Gastroesophageal sphincter (tissue), 4 donors: Measurements from ENCODE around the gene SLC35F1. TPM values are rescaled to one million over a fixed set of nuclear protein-coding genes. Genes with fewer than 3 reads are reported as not detected.

Source experiments
- ATAC-seq: fragments of 150-250 bp; one replicate; pipeline ENCODE4 v1.9.1; 2016; ENCODE audit warnings: mild to moderate bottlenecking, moderate library complexity
- H3K27ac ChIP-seq, 4 donors: fragments of 200-600 bp; sonication (generic) in 3 of 4; 1 replicate in 3 of 4; 2 replicates in 1 of 4; pipeline ENCODE4 v1.5.1; 2016 to 2019
- H3K27me3 ChIP-seq: fragments of 200-600 bp; sonication (generic); one replicate; pipeline ENCODE4 v1.5.1; 2019
- H3K36me3 ChIP-seq, 2 donors: fragments of 200-600 bp; sonication (generic); one replicate each; pipeline ENCODE4 v1.5.1; 2019; ENCODE audit warnings: control low read depth in 1 of 2
- H3K4me1 ChIP-seq, 3 donors: fragments of 200-600 bp; sonication (generic); 1 replicate in 2 of 3; 2 replicates in 1 of 3; pipeline ENCODE4 v1.5.1; 2016 to 2019; ENCODE audit warnings: control low read depth in 2 of 3
- H3K4me3 ChIP-seq, 2 donors: fragments of 200-600 bp; sonication (generic); one replicate each; pipeline ENCODE4 v1.5.1; 2019; ENCODE audit warnings: mild to moderate bottlenecking in 1 of 2, moderate library complexity in 1 of 2
- H3K9me3 ChIP-seq, 3 donors: fragments of 200-600 bp; sonication (generic); one replicate each; pipeline ENCODE4 v1.5.1; 2017 to 2019; ENCODE audit warnings: control low read depth in 2 of 3
- EP300 ChIP-seq: sonication (generic); formaldehyde crosslinking; IDR thresholded peaks from one replicate; pipeline ENCODE4 v1.6.1; 2017; ENCODE audit warnings: antibody characterized with exemption, mild to moderate bottlenecking
- POLR2A ChIP-seq, 2 donors: fragments of 450-650 bp; IDR thresholded peaks; one replicate each; pipeline ENCODE4 v1.6.1; 2017; ENCODE audit warnings: antibody characterized with exemption in 2 of 2, mild to moderate bottlenecking in 2 of 2, moderate library complexity in 1 of 2
- POLR2AphosphoS5 ChIP-seq: sonication (generic); formaldehyde crosslinking; IDR thresholded peaks from one replicate; pipeline ENCODE4 v1.6.1; 2017; ENCODE audit warnings: antibody characterized with exemption
- WGBS, 2 donors: methylation state at CpG; one replicate each; pipeline ENCODE4 v1.1.5; 2018; ENCODE audit warnings: low coverage in 1 of 2; 5-methylcytosine and 5-hydroxymethylcytosine counted together
- total RNA-seq, 4 donors: library from RNA; depleted of rRNA; stranded (reverse); fragments of >200 nt; gene quantifications; one replicate each; pipeline ENCODE4 v1.1.0, GENCODE V29; 2016
- TF ChIP-seq, protein P1 (sequence below), 4 experiments: fragments of 200-600 bp in 2 of 4; fragments of 450-650 bp in 2 of 4; sonication (generic) in 1 of 4; IDR thresholded peaks; one replicate each; pipeline ENCODE4 v1.5.1; 2017 to 2019; ENCODE audit warnings: antibody characterized with exemption in 4 of 4, mild to moderate bottlenecking in 2 of 4, moderate library complexity in 2 of 4

The SLC35F1 gene
- total RNA-seq, 4 donors from 2014 or later: 4.3 to 7.4 (median 5.9) TPM

- no peak for TF ChIP-seq POLR2AphosphoS5
- TF ChIP-seq, protein P1, sequence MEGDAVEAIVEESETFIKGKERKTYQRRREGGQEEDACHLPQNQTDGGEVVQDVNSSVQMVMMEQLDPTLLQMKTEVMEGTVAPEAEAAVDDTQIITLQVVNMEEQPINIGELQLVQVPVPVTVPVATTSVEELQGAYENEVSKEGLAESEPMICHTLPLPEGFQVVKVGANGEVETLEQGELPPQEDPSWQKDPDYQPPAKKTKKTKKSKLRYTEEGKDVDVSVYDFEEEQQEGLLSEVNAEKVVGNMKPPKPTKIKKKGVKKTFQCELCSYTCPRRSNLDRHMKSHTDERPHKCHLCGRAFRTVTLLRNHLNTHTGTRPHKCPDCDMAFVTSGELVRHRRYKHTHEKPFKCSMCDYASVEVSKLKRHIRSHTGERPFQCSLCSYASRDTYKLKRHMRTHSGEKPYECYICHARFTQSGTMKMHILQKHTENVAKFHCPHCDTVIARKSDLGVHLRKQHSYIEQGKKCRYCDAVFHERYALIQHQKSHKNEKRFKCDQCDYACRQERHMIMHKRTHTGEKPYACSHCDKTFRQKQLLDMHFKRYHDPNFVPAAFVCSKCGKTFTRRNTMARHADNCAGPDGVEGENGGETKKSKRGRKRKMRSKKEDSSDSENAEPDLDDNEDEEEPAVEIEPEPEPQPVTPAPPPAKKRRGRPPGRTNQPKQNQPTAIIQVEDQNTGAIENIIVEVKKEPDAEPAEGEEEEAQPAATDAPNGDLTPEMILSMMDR (IDR thresholded peaks at IDR 0.05): no peak
- no peak for TF ChIP-seq POLR2A (IDR thresholded peaks at IDR 0.05)
- TF ChIP-seq EP300: no peak
- no peak for ATAC-seq
Observed at GRCh38 chr6:118165500-118165899, 258.4 kb downstream of the SLC35F1 start.

GRCh38 chr6:118168421-118168820 lies 261.4 kb downstream of the SLC35F1 start:
- Histone ChIP-seq H3K4me3 (no peak overlapping the region), H3K36me3 (no peaks in the 10 kb centered on the region), H3K4me1 (no peaks in the 10 kb centered on the region), H3K9me3 (peaks cover 0 to 6% (median 0%) of the 10 kb centered on the region in 3 donors), H3K27ac (no peak overlapping the region), H3K27me3 (no peaks in the 10 kb centered on the region)
- 79 to 93% methylated on average over 5 of the region's 5 CpGs for WGBS, 2 donors
- ATAC-seq: no peak
- TF ChIP-seq EP300 (no peak), POLR2AphosphoS5 (no peak), POLR2A (IDR thresholded peaks at IDR 0.05) (no peak)
- TF ChIP-seq, protein P1 (IDR thresholded peaks at IDR 0.05): no peak

More at GRCh38 chr6:118165500-118165899, 258.4 kb downstream of the SLC35F1 start:
- Histone ChIP-seq H3K36me3 (no peaks in the 10 kb centered on the region), H3K27me3 (no peaks in the 10 kb centered on the region), H3K4me3 (no peak overlapping the region), H3K9me3 (no peaks in the 10 kb centered on the region), H3K27ac (no peak overlapping the region), H3K4me1 (no peaks in the 10 kb centered on the region)
- 78 to 100% methylated on average over 1 of the region's 1 CpG for whole genome bisulfite sequencing, 2 donors

GRCh38 chr6:118171852-118172251 lies 264.8 kb downstream of the SLC35F1 start:
- Histone ChIP-seq H3K4me1 (no peaks in the 10 kb centered on the region), H3K4me3 (no peak overlapping the region), H3K27ac (no peak overlapping the region), H3K27me3 (no peaks in the 10 kb centered on the region), H3K9me3 (peaks cover 0 to 23% (median 0%) of the 10 kb centered on the region in 3 donors), H3K36me3 (no peaks in the 10 kb centered on the region)
- TF ChIP-seq EP300: no peak
- no peak for TF ChIP-seq POLR2AphosphoS5
- no peak for TF ChIP-seq POLR2A (IDR thresholded peaks at IDR 0.05)
- TF ChIP-seq, protein P1 (IDR thresholded peaks at IDR 0.05): no peak
- no peak for ATAC-seq
- 48 to 50% methylated on average over 2 of the region's 2 CpGs for WGBS, 2 donors

DNA sequence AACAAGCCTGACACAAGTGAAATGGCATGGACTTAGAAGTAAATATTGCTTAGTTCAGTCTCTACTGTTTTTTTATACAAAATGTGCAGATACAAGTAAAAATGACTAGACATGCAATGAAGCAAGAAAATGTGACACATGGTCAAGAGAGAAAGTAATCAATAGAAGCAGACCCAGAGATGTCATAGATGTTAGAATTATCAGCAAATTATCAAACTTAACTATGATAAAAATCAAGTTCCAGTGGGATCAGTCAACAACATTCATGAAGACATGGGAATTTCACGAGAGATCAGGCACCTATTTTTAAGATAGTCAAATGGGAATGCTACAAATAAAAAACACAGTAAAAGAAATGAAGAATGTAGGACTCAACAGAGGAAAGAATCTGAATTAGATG lies 267.0 kb downstream of the SLC35F1 start:
- Histone ChIP-seq H3K36me3 (no peaks in the 10 kb centered on the region), H3K4me3 (no peak overlapping the region), H3K27ac (no peak overlapping the region), H3K9me3 (peaks cover 0 to 23% (median 0%) of the 10 kb centered on the region in 3 donors), H3K27me3 (no peaks in the 10 kb centered on the region), H3K4me1 (no peaks in the 10 kb centered on the region)
- 71 to 86% methylated on average over 1 of the region's 1 CpG for WGBS, 2 donors
- TF ChIP-seq POLR2AphosphoS5: no peak
- TF ChIP-seq, protein P1 (IDR thresholded peaks at IDR 0.05): no peak
- no peak for ATAC-seq

DNA sequence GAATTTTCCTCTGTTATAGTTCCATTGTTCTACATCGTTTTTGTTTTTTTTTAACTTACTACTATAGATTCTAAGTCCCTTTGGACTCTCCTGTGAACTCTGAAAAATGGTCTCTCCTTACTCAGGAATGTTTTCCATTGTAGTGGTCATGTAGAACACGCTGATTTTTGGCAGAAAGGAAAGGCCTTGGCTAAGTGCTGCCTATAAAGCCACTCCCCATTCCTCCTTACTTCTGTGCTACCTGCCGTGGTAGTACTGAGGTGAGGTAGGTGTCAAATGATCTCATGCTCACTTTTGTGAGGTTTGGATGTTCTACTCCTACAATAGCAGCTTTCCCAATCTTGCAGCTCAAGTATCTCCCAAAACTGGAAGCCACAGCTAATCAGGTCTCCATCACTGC lies 270.7 kb downstream of the SLC35F1 start:
- H3K4me1 ChIP-seq: no peaks in the 10 kb centered on the region
- H3K4me3 ChIP-seq: no peak overlapping the region
- no peaks in the 10 kb centered on the region for H3K27me3 ChIP-seq
- no peak for TF ChIP-seq POLR2A (IDR thresholded peaks at IDR 0.05)
- no peak for TF ChIP-seq POLR2AphosphoS5
- TF ChIP-seq, protein P1 (IDR thresholded peaks at IDR 0.05): no peak
- TF ChIP-seq EP300: no peak
- 50 to 52% methylated on average over 2 to 3 of the region's 3 CpGs for WGBS, 2 donors
- H3K36me3 ChIP-seq: no peaks in the 10 kb centered on the region
- no peak for ATAC-seq
- H3K9me3 ChIP-seq: peaks cover 0 to 23% (median 0%) of the 10 kb centered on the region in 3 donors
- H3K27ac ChIP-seq: no peak overlapping the region
